GM19397 (cell line): Measurements from ENCODE around the gene PSMB3.

Experiments used
- ATAC-seq: cut with Tn5 transposase; IDR thresholded peaks from one replicate; pipeline ENCODE4 v1.9.1; 2021; ENCODE audit warnings: mild to moderate bottlenecking, moderate library complexity; ENCODE audit not compliant: unreplicated experiment

Gene PSMB3

DNA sequence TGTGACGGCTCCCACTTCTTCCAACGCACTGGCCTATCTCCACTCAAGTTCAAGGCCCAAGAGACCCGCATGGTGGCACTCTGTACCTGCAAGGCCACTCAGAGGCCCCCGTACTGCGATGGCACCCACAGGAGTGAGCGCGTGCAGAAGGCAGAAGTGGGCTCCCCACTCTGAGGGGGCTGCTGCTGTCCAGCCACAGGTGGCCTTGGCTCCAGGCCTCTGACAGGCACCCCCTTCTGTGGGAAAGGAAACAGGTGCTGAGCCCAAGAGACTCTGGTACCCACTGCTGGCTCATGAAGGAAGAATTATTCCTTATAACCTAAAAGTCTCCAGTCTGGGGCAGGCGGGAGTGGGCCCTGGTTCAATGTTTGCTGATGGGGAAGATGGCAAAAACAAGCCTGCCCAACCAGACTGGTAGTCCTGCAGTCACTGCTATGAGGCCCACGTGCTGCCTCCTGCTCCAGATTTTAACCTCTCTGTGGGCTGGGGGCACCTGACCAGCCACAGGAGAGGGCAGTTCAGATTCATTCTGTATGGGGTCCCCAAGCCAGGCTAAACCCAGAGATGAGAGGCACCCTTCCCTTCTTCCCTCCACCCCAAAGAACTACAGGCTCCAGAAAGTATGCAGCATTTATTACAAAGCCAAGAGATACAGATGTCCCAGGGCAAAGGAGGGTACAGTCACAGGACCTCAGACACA lies 19.1 kb upstream of the PSMB3 start:
- ATAC-seq = no peak

DNA sequence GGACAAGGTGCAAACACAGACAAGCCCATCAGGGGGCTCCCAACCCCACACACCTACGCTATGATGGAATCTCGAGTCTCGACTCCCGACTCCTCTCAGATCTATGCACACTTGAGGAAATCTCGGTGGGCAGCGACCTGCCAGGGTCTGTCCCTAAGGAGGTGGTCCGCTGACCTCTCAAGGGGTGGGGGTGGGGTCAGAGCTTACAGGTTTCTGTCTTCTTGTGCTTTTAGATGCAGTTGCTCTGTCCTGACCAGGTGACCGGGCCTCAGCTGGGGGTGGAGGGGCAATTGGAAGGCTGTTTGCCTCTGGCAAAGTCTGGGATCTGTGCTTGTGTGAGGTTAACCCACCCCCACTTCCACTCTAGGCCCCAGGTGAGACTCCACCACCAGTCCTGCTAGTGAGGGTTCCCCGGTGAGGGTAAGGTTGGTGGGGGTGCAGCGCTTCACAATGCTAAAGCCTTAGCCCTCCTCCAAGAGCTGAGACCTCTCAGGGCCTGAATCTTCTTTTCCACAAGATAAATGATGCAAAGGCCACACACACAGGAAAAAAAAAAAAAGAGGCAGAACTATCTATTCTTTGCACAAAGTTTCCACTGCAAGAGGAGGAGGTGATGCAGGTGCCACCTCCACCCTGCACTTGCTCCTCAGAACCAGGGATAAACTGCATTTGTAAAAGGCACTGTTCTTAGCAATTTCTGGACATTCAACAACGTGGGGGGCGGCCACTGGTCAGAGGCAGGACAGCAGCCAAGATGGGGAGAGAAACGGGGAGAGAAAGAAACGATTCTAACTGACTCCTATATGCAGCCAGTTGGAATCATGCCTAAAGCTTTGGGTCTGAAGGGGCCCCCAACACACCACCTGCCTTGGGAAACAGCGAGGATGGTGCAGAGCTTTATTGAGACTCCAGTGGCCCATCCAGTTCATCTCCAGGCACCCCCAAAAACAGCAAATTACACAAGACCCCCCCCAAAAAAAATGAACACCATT lies 18.3 kb upstream of the PSMB3 start:
- no peak for ATAC-seq

DNA sequence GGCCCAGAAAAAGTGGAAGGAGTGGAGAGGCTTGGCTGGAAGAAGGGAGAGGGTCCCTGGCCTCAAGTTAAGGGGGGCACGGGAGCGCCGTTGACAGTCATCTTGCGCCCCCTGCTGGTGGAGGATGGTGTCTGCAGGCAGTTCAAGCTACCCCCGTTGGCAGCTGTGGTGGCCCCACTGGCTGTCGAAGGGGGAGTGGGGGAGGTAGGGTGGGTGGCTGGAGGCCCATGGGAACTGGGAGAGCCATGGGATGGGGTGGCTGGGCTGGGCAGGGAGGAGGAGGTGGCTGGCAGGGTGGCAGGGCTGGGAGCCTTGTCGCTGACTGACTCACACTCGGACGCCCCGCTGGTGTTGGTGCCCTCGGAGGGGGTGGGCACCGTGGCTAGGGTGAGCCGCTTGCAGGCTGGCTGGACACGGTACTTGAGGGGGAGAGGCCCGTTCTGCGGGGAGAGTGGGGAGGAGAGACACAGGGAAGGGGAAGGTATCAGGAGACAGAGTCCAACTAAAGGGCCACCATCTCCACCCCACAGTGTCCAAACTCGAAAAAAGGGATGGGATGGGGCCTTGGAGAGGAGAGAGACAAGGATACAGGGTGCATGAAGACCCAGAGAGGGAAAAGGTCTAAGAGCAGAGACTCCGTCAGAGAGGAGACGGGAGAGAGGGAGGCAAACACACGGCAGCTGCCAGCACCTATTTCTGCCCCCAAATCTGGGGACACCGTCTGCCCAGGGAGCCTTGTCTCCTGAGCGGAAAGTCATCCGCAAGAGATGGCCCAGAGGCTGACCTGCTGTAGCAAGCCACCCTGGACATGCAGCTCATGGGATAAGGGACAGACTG lies 17.2 kb upstream of the PSMB3 start:
- no peak for ATAC-seq

DNA sequence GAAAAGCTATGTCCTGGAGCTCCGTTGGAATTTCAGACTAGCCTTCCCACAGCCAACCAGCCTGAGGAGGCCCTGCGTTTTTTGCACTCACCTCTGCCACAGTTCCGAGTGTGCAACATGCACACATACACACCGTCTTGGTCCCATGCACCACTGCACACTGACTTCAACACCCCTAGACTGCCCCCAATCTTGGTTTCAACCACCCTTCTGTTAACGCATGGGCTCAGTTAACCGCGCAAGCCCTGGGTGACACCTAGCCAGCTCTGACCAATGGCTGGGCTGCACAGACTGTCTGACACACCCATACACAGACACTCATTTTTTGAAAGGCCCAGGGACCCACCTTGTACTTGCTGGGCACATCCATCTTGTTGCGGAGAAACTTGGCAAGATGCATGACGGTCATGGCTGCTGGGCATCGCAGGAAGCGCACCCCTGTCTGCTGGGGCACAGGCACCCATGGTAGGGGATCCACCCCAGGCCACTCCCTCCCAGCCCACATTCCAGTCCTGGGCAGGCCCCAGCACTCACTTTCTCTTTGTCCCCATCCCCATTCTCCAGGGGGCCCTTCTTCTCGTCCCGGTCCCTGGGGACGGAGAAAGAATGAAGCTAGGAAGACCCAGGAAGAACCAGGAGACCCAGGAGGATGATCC lies 14.4 kb upstream of the PSMB3 start:
- no peak for ATAC-seq

DNA sequence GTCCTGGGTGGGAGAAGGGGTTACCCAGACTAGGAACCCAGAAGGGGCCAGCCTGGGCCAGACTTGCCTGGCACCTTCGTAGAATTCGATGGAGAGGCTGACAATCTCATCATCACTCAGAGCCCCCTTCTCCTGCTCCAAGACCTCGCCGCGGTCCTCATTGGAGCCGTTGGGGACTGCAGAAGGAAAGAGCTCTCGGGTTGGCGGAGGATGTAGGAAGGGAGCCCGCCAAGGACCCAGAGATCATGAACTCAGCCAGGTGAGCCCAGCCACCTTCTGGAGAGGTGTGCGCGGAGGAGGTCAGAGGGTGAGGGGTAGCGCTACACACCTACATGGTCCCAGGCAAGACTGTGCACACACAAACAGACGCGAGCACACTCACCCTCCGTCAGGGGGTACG lies 13.9 kb upstream of the PSMB3 start:
- no peak for ATAC-seq

DNA sequence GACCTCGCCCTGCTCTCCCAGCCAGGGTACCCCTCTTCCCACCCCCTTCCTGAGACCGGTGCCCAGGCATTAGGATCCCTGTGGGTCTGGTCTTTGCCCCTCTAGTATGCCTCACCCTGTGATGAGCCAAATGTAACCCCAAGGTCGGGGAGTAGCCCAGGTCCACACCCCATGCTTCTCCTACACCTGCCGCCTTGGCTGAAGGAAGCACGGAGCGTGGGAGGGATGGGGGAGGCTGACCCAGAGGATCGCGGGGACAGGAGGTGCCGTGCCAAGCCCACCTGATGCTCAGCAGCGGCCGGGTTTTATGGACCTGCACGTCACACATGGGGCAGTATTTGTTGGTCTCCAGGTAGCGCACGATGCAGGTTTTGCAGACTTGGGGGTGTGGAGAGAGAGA lies 13.2 kb upstream of the PSMB3 start:
- ATAC-seq = no peak

DNA sequence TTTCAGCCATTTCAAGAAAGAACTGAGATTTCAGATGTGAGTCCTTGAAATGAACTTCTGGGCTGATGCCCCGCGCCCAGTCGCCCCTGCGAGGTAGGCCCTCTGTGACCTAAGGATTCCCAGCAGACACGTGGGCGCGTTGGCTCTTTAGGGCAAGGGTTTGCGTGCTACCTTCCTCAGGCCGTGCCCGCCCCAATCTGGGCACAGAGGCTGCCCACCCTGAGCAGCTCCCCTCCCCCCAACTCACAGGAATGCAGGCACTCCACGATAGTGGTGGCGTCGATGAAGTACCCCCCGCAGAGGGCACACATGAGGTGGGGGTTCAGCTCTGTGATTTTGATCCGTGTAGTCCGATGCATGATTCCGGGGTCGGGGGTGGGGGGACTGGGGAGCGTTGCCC lies 12.5 kb upstream of the PSMB3 start:
- no peak for ATAC-seq

DNA sequence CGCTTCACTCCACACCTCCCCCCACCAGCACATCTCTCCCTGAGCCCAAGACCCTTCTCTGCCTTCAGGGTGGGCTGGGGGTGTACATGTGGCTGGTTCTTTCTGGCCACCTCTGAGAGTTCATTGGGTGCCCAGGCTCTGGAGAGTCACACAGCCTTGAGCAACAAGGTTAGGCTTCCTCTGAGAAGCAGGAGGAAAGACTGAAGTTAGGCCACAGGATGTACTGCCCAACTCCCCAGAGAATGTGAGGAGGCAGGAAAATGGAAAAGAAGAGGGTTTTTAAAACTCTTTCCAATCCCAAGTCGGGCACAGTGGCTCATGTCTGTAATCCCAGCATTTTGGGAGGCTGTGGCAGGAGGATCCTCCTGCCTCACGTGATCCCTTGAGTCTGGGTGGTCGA lies 11.7 kb upstream of the PSMB3 start:
- no peak for ATAC-seq

DNA sequence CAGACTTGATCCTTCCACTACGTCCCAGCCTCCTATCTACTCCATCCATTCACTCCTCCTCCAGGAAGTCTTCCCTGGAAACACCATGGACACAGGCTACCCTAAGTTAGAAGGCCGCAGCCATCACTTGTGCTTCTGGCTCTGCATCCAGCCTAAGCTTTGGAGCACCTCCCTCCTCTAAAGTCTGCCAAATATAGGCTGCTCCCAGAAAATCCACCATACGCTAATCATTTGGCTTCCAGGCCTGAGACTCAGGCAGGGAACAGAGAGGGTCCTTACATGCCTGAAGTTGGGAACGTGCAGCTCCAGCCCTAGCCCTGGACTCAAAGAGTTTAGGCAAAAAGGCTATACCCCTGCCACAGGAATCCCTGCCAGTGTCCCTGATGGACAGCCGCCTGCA lies 11.1 kb upstream of the PSMB3 start:
- ATAC-seq = no peak

DNA sequence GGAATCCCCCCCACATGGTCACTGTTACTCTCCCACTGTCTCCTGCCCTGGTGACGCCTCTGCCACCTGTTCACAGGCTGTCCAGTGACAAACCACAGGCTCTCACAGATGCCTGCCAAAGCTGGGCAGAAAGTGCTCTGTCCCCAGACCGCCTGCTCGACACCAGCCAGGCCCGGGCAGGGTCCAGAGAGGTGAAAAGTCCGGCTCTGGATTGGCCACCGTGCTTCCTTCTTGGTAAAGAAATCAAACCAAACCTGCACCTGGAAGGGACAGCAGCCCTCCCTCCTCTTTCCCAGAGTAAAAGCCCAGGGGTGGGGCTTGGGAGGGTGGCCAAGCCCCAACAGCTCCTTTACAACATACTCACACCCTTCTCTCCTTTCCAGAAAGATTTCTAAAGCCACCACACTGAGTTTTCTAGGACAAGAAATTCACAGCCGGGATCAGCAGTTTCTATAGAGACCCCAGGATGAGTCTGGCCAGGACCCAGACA lies 10.6 kb upstream of the PSMB3 start:
- no peak for ATAC-seq

DNA sequence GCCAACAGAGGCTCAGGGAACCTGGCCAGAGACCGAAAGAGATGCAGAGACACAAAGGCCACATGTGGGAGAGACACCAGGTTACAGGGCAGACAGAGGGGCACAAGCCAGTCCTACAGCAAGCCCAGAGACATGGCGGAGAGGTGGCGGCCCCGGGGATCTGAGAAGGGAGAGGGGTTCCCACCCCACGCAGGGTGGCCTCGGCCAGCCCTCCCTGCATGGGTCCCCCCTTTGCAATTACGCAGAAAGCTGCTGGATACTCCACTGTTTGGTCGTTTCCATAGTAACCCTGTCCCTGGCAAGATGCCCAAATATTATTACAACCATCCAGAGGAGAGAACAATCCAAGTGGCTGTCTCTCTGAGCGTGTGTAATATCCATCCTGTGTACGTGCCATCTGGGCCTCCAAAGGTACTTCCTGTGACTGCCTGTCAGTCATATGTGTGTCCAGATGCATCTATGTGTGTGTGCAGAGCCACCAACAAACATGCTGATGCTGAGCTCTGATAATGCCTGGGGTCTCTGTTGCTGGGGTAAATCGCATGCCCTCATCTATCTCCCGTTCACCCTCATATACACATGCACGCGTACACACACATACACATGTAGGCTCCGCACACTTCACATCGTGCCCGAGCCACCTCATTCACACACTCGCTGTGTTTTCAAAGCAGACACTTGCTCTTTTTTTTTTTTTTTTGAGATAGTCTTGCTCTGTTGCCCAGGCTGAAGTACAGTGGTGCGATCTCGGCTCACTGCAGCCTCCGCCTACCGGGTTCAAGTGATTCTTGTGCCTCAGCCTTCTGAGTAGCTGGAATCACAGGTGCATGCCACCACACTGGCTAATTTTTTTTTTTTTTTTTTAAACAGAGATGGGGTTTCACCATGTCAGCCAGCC lies 9.9 kb upstream of the PSMB3 start:
- ATAC-seq = no peak

DNA sequence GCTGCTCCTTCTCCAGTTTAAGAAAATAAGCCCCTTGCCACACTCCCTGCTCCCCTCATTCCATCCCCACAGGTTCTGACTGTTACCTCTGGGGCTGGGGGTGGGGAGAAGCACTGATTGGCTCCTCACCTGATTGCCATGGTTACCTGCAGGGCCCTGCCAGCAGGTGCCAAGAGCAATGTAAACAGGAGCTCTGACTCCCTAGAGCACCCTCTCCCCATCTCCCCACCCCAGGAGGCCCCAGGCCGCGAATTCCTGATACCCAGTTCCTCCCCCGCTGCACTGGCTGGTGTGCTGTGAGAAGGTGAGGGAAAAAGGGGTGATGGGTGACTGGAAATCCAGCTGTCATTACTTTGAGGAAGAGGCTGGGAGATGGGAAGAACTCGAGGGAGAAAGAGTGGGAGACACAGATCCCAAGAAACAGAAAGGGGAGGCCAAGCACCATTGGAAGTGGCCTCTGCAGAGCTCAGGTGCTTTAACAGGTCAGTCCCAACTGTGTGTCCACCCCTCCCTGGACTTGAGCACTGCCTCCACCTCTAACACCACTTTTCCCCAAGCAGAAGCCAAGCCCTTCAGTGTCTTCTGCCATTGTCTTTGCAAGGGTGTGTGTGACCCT lies 8.9 kb upstream of the PSMB3 start:
- ATAC-seq = no peak

DNA sequence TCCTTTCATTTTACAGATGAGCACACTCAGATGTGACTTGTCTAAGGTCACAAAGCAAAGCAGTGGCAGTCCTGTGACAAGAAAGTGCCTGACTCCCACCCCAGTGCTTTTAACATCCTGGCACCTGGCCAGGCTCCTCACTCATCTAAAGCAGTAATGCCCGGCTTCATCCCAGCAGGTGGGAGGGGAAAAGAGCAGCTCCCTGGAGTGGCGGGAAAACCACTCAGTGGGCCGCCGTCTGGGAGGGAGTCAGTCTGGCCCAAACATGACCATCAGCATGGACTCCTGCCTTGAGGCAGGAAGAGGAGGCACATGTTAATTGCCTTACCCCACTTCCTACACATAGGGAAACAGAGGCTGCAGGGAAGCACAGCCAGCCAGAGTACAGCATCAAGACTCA lies 7.0 kb upstream of the PSMB3 start:
- ATAC-seq = no peak

DNA sequence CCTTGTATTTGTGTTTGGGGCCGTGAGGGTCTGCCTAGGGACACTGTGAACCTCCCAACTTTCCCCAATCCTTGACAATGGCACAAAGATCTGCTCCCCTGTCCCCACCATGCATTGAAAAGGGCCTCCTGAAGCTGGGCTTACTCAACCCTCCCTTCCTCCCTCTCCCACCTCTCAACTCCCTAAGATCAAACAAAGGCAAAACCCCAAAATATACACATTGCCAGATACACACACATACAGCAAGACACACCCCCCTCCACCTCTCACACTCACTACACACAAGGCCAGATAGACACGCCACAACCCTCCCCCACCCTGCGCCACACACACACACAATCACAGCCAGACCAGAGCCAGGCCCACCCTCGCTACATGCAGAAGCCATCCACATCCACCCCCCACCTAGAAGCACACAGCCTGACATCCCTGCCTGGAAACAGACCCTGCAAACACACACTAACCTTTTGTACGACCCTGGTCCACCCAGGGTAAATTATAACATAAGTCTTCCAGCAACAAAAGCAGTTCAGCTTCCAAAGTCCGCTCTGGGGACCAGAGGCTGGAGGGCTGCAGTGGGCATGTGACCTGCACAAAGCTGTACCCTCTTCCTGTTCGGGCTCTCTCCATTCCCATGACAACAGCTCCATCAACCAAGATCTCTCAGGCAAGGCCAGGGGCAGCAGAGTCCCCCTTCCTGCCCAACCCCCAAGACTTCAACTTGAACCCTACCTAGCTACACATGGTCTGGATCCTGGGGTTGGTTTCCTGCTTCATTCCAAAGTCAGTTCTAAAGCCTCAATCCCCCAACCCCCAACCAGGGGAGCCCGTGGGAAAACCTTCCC lies 6.3 kb upstream of the PSMB3 start:
- no peak for ATAC-seq

DNA sequence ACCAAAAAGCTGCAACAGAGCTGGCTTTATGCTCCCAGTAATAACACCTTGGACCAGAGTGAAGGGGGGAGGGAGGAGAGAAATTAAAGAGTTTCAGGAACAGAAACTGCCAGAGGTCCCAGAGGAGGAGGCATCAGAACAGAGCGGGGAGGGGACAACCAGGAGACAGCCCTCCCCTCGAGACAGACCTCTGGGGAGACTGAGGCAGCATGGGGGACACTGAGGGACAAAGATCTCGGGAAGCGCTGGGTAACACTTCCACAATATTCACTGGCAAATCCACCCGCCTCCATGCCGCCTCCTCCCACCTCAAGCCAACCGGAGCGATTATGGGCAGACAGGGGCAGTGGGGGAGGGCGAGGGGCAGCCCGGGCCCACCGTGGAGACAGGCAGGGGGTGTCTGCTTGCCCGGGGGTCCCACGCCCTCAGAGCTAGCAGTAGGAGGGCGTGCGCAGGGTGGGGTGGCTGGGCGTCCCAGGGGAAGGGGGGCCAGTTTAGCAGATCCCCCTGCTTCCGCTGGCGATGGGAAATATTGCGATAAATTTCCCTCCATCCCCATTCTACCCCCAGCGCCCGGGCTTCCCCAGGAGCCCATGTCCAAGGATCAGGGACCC lies 5.6 kb upstream of the PSMB3 start:
- ATAC-seq = no peak

DNA sequence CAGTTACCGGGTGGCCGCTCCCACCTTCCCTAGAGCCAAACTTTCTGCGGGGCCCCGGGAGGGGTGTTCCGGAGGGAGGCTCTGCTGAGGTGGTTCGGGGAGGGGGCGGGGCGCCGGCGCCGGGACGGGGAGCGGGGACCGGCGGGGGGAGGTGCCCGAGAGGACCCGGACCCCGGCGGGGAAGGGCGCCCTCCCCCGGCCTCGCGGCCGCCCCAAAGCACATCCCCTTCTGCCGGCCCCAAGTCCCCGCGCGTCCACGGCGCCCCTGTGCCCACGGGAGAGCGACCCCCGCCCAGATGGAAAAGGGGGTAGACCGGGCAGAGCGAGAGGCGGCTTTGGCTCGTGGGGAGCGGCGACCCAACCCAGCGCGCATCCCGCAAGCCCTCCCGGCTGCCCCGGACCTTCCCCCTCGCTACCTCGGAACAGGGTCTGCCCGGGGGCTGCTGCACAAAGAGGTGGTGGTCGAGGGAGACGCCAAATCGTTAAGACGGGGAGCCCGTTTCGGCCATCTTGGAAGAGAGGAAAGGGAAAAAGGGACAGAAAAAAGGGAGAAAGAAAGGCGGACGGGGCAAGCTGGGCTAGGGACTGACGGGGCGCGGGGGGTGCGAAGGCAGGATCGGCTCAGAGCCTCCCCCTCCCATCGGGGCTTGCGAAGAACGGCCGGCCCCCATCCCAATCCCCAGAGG lies 4.9 kb upstream of the PSMB3 start:
- no peak for ATAC-seq

DNA sequence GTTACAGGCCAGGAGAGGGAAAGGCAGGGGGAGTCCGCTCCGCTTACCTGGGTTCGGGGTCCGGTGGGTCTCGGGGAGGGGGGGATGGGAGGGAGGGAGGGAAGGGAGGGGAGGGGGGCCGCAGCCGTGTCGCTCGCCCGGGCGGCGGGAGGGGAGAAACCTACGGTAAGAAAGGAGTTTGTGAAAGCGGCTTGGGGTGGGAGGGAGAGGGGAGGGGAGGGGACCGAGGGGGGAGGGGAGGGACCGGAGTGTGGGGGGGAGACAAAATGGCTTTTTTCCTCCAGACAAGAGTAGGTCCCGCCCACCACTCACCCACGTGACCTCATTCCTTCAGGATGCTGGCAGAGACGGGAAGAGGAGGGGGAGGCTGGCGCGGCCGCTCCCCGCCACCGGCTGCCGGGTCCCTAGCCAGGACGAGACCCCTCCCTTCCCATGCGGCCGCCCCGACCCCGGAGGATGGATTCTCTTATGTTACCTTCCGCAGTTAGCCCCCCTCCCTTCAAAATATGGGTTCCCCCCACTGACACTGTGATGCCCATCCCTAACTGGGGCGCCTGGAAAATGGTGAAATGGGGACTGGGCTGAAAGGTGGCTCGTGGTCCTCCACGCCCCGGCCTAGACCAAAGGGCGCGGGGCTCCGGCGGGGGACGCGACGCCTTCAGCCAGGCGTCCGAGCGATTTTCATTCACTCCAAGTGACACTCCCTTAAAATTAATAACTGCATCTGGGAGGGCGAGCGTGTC lies 4.2 kb upstream of the PSMB3 start, which contains the start of gene PCGF2:
Gene PCGF2, minus strand, starts transcription at position 188 of the 743 bp plus-strand sequence. CDS start 7,934 bp downstream, outside the sequence.
- ATAC-seq = no peak
